Urothelium cell line (cell line): ENCODE results near the gene LHX3.

Source experiments
- DNase-seq: peaks from one replicate; pipeline ENCODE4 v3.0.0; 2011; ENCODE audit warnings: low spot score, mixed read lengths
- FAIRE-seq: peaks from 2 replicates; lab custom pipeline; 2011; peaks lifted over from hg19 to GRCh38; lab: Jason Lieb, UNC

LHX3 gene

GRCh38 chr9:136194540-136194939, 10.4 kb downstream of the LHX3 start:
- DNase-seq (no peak), FAIRE-seq (no peak)

- no peak for DNase-seq
- no peak for FAIRE-seq
Measured at GRCh38 chr9:136193891-136194279, 11.0 kb downstream of the LHX3 start.

GRCh38 chr9:136193127-136193890, 11.6 kb downstream of the LHX3 start:
- DNase-seq (no peak), FAIRE-seq (no peak)

GRCh38 chr9:136192289-136193126, 12.4 kb downstream of the LHX3 start:
- FAIRE-seq, result no peak
- no peak for DNase-seq

GRCh38 chr9:136191960-136192286, 13.0 kb downstream of the LHX3 start:
- FAIRE-seq (no peak), DNase-seq (no peak)

- no peak for FAIRE-seq
- no peak for DNase-seq
Measured at GRCh38 chr9:136191099-136191959, 13.6 kb downstream of the LHX3 start.

GRCh38 chr9:136190656-136191055, 14.3 kb downstream of the LHX3 start:
- FAIRE-seq (no peak), DNase-seq (no peak)

- FAIRE-seq (no peak), DNase-seq (no peak)
Measured at GRCh38 chr9:136190237-136190601, 14.7 kb downstream of the LHX3 start.

- FAIRE-seq (no peak), DNase-seq (no peak)
Measured at GRCh38 chr9:136189394-136190236, 15.3 kb downstream of the LHX3 start.

- no peak for FAIRE-seq
Measured at GRCh38 chr9:136187683-136188586, 17.0 kb downstream of the LHX3 start.

GRCh38 chr9:136187197-136187596, 17.7 kb downstream of the LHX3 start:
- no peak for DNase-seq

More at GRCh38 chr9:136187683-136188586, 17.0 kb downstream of the LHX3 start:
- no peak for DNase-seq

GRCh38 chr9:136186386-136186785, 18.5 kb downstream of the LHX3 start:
- DNase-seq (no peak), FAIRE-seq (no peak)

More at GRCh38 chr9:136187197-136187596, 17.7 kb downstream of the LHX3 start:
- no peak for FAIRE-seq

GRCh38 chr9:136185596-136186366, 19.1 kb downstream of the LHX3 start:
- DNase-seq, result no peak
- no peak for FAIRE-seq

GRCh38 chr9:136185066-136185465, 19.9 kb downstream of the LHX3 start:
- DNase-seq (no peak), FAIRE-seq (no peak)

- no peak for DNase-seq
- no peak for FAIRE-seq
Measured at GRCh38 chr9:136182850-136183422, 22.0 kb downstream of the LHX3 start.

GRCh38 chr9:136182420-136182787, 22.5 kb downstream of the LHX3 start:
- no peak for DNase-seq
- FAIRE-seq, result no peak

GRCh38 chr9:136181784-136182419, 23.0 kb downstream of the LHX3 start:
- FAIRE-seq (no peak), DNase-seq (no peak)

- DNase-seq (no peak), FAIRE-seq (no peak)
Measured at GRCh38 chr9:136180586-136180985, 24.3 kb downstream of the LHX3 start.
